T-helper 1 cell (primary cell): ENCODE measurements around the gene NOTCH1.
"Not testable (repeated sequence)": the region's sequence is repeated elsewhere in the genome, so short reads cannot be mapped to it uniquely, and the experiment has no call there.

Experiments used
- DNase-seq, 5 donors: peaks; one replicate each; pipeline ENCODE4 v3.0.0-alpha.2; 2012 to 2020

NOTCH1 gene

GRCh38 chr9:136578915-136579649, 33.2 kb upstream of the NOTCH1 start:
- DNase-seq, result peak in 1 of 5 donors; percentile 25

GRCh38 chr9:136578626-136578914, 32.7 kb upstream of the NOTCH1 start:
- DNase-seq, result no peak

GRCh38 chr9:136577941-136578625, 32.2 kb upstream of the NOTCH1 start:
- no peak for DNase-seq

GRCh38 chr9:136576269-136576626, 30.4 kb upstream of the NOTCH1 start:
- no peak for DNase-seq

GRCh38 chr9:136575626-136576268, 29.9 kb upstream of the NOTCH1 start:
- no peak for DNase-seq

- not testable (repeated sequence) for DNase-seq
Observed at GRCh38 chr9:136574606-136575005, 28.8 kb upstream of the NOTCH1 start.

- DNase-seq, result no peak
Observed at GRCh38 chr9:136572828-136573625, 27.2 kb upstream of the NOTCH1 start.

GRCh38 chr9:136572003-136572827, 26.4 kb upstream of the NOTCH1 start:
- DNase-seq, result no peak

- no peak for DNase-seq
Observed at GRCh38 chr9:136571531-136571930, 25.7 kb upstream of the NOTCH1 start.

- DNase-seq, result no peak
Observed at GRCh38 chr9:136570916-136571315, 25.1 kb upstream of the NOTCH1 start.

- no peak for DNase-seq
Observed at GRCh38 chr9:136570191-136570845, 24.5 kb upstream of the NOTCH1 start.

- no peak for DNase-seq
Observed at GRCh38 chr9:136569526-136570148, 23.8 kb upstream of the NOTCH1 start.

- DNase-seq, result no peak
Observed at GRCh38 chr9:136568288-136569081, 22.6 kb upstream of the NOTCH1 start.

GRCh38 chr9:136567651-136568287, 21.9 kb upstream of the NOTCH1 start:
- no peak for DNase-seq

- no peak for DNase-seq
Observed at GRCh38 chr9:136566901-136567300, 21.1 kb upstream of the NOTCH1 start.

- no peak for DNase-seq
Observed at GRCh38 chr9:136566553-136566895, 20.7 kb upstream of the NOTCH1 start.

- DNase-seq, result no peak
Observed at GRCh38 chr9:136565715-136566552, 20.1 kb upstream of the NOTCH1 start.

- DNase-seq, result no peak
Observed at GRCh38 chr9:136565086-136565714, 19.4 kb upstream of the NOTCH1 start.
